H1 (cell line): ENCODE measurements around the gene USP36. TPM values are rescaled to one million over a fixed set of nuclear protein-coding genes. Genes with fewer than 3 reads are reported as not detected.

ENCODE experiments used
- CTCF ChIA-PET: fragments of 300-600 bp; sonication (Branson Sonifier 250); formaldehyde crosslinking; loops from one replicate; lab custom pipeline; 2021; ENCODE audit not compliant: partially characterized antibody; lab: Charles Lee
- POLR2A ChIA-PET: fragments of 300-600 bp; sonication (Branson Sonifier 250); formaldehyde crosslinking; loops from one replicate; lab custom pipeline; 2021; ENCODE audit warnings: inconsistent platforms; ENCODE audit not compliant: partially characterized antibody; lab: Charles Lee
- DNase-seq, 2 experiments: peaks; one replicate each; pipeline versions ENCODE4 v3.0.0 to v3.0.0-alpha.2; 2010 to 2022; ENCODE audit warnings: low spot score in 2 of 2, low read depth in 1 of 2, mixed read lengths in 1 of 2
- FAIRE-seq: peaks from 2 replicates; lab custom pipeline; 2011; peaks lifted over from hg19 to GRCh38; lab: Jason Lieb, UNC
- H2AFZ ChIP-seq: 2 replicates; pipeline ENCODE4 v1.8.1; 2012; ENCODE audit warnings: low read length, inconsistent platforms
- H2AK5ac ChIP-seq: 2 replicates; pipeline ENCODE4 v1.6.1; 2013; ENCODE audit warnings: low read depth, low read length
- H2BK120ac ChIP-seq: replicated peaks from 2 replicates; pipeline ENCODE3; 2013; ENCODE audit warnings: low read depth, low read length, inconsistent platforms
- H2BK12ac ChIP-seq: 2 replicates; pipeline ENCODE4 v1.6.1; 2013; ENCODE audit warnings: low read depth, low read length
- H2BK15ac ChIP-seq: 2 replicates; pipeline ENCODE4 v1.6.1; 2013; ENCODE audit warnings: low read length
- H2BK20ac ChIP-seq: 2 replicates; pipeline ENCODE4 v1.6.1; 2013; ENCODE audit warnings: low read length
- H2BK5ac ChIP-seq: 2 replicates; pipeline ENCODE4 v1.6.1; 2013; ENCODE audit warnings: low read depth, low read length
- H3K14ac ChIP-seq: 2 replicates; pipeline ENCODE4 v1.6.1; 2013; ENCODE audit warnings: inconsistent platforms; ENCODE audit not compliant: insufficient read length
- H3K18ac ChIP-seq: 2 replicates; pipeline ENCODE4 v1.6.1; 2013; ENCODE audit warnings: low read length; ENCODE audit errors: extremely low read depth
- H3K23ac ChIP-seq: 2 replicates; pipeline ENCODE4 v1.6.1; 2013; ENCODE audit warnings: inconsistent platforms; ENCODE audit not compliant: insufficient read length
- H3K23me2 ChIP-seq: 2 replicates; pipeline ENCODE4 v1.6.1; 2013; ENCODE audit warnings: low read depth, low read length
- H3K27ac ChIP-seq: 2 replicates; pipeline ENCODE4 v1.6.1; 2011; ENCODE audit warnings: low read depth, low read length, inconsistent platforms
- H3K27me3 ChIP-seq, 4 experiments: replicated peaks in 1 of 4; 1 replicate in 1 of 4; 2 replicates in 3 of 4; pipeline versions ENCODE4 v1.6.1 to v1.8.1; 2011 to 2013; ENCODE audit warnings: low read length in 3 of 4, mild to moderate bottlenecking in 3 of 4, inconsistent platforms in 2 of 4, mixed read lengths in 2 of 4, moderate library complexity in 1 of 4; ENCODE audit not compliant: control insufficient read depth in 3 of 4, insufficient read depth in 3 of 4; ENCODE audit errors: extremely low read depth in 1 of 4
- H3K36me3 ChIP-seq, 4 experiments: 2 replicates each; pipeline versions ENCODE4 v1.6.1 to v1.8.1; 2011 to 2013; ENCODE audit warnings: mild to moderate bottlenecking in 4 of 4, low read length in 3 of 4, moderate library complexity in 2 of 4, control low read depth in 1 of 4, inconsistent platforms in 1 of 4; ENCODE audit not compliant: insufficient read depth in 4 of 4, control insufficient read depth in 2 of 4
- H3K4ac ChIP-seq: replicated peaks from 2 replicates; pipeline ENCODE3; 2013; ENCODE audit warnings: low read length, low read depth, mixed read lengths, inconsistent platforms; ENCODE audit not compliant: insufficient read length
- H3K4me1 ChIP-seq, 4 experiments: replicated peaks in 1 of 4; 1 replicate in 1 of 4; 2 replicates in 3 of 4; pipeline versions ENCODE4 v1.6.1 to v1.8.1; 2011 to 2013; ENCODE audit warnings: low read length in 3 of 4, inconsistent platforms in 2 of 4, mixed read lengths in 1 of 4; ENCODE audit not compliant: insufficient read depth in 4 of 4, control insufficient read depth in 3 of 4
- H3K4me2 ChIP-seq, 2 experiments: 2 replicates each; pipeline versions ENCODE4 v1.6.1 to v1.8.1; 2011 to 2013; ENCODE audit warnings: low read depth in 2 of 2, low read length in 2 of 2, control low read depth in 1 of 2, inconsistent platforms in 1 of 2, mild to moderate bottlenecking in 1 of 2; ENCODE audit not compliant: insufficient read depth in 1 of 2
- H3K4me3 ChIP-seq, 4 experiments: fragments of 200-600, 300-600 bp in 1 of 4; sonication (generic), shearing (Covaris generic), sonication (Bioruptor Twin) in 1 of 4; 2 replicates each; pipeline versions ENCODE4 v1.5.1 to v1.8.1; 2011 to 2016; ENCODE audit warnings: low read length in 4 of 4, low read depth in 3 of 4, control low read depth in 2 of 4, inconsistent platforms in 2 of 4, mild to moderate bottlenecking in 2 of 4, mixed read lengths in 1 of 4, moderate library complexity in 1 of 4; ENCODE audit not compliant: insufficient read depth in 2 of 4; ENCODE audit errors: extremely low read depth in 1 of 4
- H3K56ac ChIP-seq: replicated peaks from 2 replicates; pipeline ENCODE3; 2013; ENCODE audit warnings: low read depth, mild to moderate bottlenecking, mixed read lengths, low read length, inconsistent platforms; ENCODE audit not compliant: insufficient read length
- H3K79me1 ChIP-seq: 2 replicates; pipeline ENCODE4 v1.6.1; 2013; ENCODE audit warnings: low read depth, low read length, control low read depth
- H3K79me2 ChIP-seq, 2 experiments: 2 replicates each; pipeline versions ENCODE4 v1.6.1 to v1.8.1; 2012 to 2013; ENCODE audit warnings: low read length in 2 of 2, mild to moderate bottlenecking in 2 of 2, inconsistent platforms in 1 of 2; ENCODE audit not compliant: insufficient read depth in 2 of 2, control insufficient read depth in 1 of 2
- H3K9ac ChIP-seq, 4 experiments: replicated peaks in 1 of 4; 1 replicate in 1 of 4; 2 replicates in 3 of 4; pipeline versions ENCODE4 v1.6.1 to v1.8.1; 2011 to 2013; ENCODE audit warnings: low read depth in 3 of 4, low read length in 3 of 4, control low read depth in 2 of 4, mild to moderate bottlenecking in 2 of 4, moderate library complexity in 2 of 4, inconsistent platforms in 1 of 4; ENCODE audit errors: extremely low read depth in 1 of 4
- H3K9me3 ChIP-seq, 2 experiments: 2 replicates each; pipeline versions ENCODE4 v1.6.1 to v1.8.1; 2012 to 2013; ENCODE audit warnings: mild to moderate bottlenecking in 2 of 2, moderate library complexity in 2 of 2, control low read depth in 1 of 2, inconsistent platforms in 1 of 2, low read depth in 1 of 2, low read length in 1 of 2, mixed read lengths in 1 of 2; ENCODE audit not compliant: insufficient read depth in 2 of 2
- H4K20me1 ChIP-seq, 2 experiments: replicated peaks in 1 of 2; 2 replicates each; pipeline versions ENCODE3 to v1.8.1; 2011 to 2013; ENCODE audit warnings: inconsistent platforms in 2 of 2, low read length in 2 of 2, mild to moderate bottlenecking in 1 of 2; ENCODE audit not compliant: insufficient read depth in 2 of 2, control insufficient read depth in 1 of 2
- H4K5ac ChIP-seq: 2 replicates; pipeline ENCODE4 v1.6.1; 2013; ENCODE audit warnings: low read length, low read depth, mixed read lengths, inconsistent platforms; ENCODE audit not compliant: insufficient read length
- H4K8ac ChIP-seq: 2 replicates; pipeline ENCODE4 v1.8.0; 2013; ENCODE audit warnings: mild to moderate bottlenecking, moderate library complexity, low read length, inconsistent platforms; ENCODE audit not compliant: insufficient read depth; ENCODE audit errors: extremely low read depth
- H4K91ac ChIP-seq: replicated peaks from 2 replicates; pipeline ENCODE3; 2013; ENCODE audit warnings: low read length, mixed read lengths, inconsistent platforms; ENCODE audit not compliant: insufficient read length
- ATF2 ChIP-seq: IDR thresholded peaks from 2 replicates; pipeline ENCODE4 v1.6.1; 2012; ENCODE audit warnings: low read length, inconsistent platforms
- CEBPB ChIP-seq: IDR thresholded peaks from 2 replicates; pipeline ENCODE4 v1.6.1; 2012; ENCODE audit warnings: low read depth, low read length
- E2F6 ChIP-seq: IDR thresholded peaks from 2 replicates; pipeline ENCODE4 v1.6.1; 2012; ENCODE audit warnings: inconsistent platforms
- GABPA ChIP-seq: IDR thresholded peaks from 2 replicates; pipeline ENCODE4 v1.6.1; 2011; ENCODE audit warnings: mild to moderate bottlenecking, low read length, moderate library complexity, borderline replicate concordance; ENCODE audit not compliant: insufficient read depth
- JUND ChIP-seq: IDR thresholded peaks from 2 replicates; pipeline ENCODE4 v1.6.1; 2011; ENCODE audit warnings: mild to moderate bottlenecking, improper control_type of control experiment, low read length
- RAD21 ChIP-seq, 2 experiments: IDR thresholded peaks in 1 of 2; conservative IDR thresholded peaks in 1 of 2; 2 replicates each; pipeline ENCODE4 v1.6.1; 2011; ENCODE audit warnings: low read depth in 2 of 2, low read length in 2 of 2, improper control_type of control experiment in 1 of 2, inconsistent platforms in 1 of 2, mild to moderate bottlenecking in 1 of 2, moderate library complexity in 1 of 2
- YY1 ChIP-seq: IDR thresholded peaks from 2 replicates; pipeline ENCODE4 v1.6.1; 2011; ENCODE audit warnings: low read depth, mild to moderate bottlenecking, low read length
- ZNF274 ChIP-seq: IDR thresholded peaks from 2 replicates; pipeline ENCODE4 v1.7.0; 2012; ENCODE audit warnings: low read length, borderline replicate concordance; ENCODE audit errors: extremely low read depth
- WGBS, 2 experiments: shearing (Covaris generic) in 1 of 2; methylation state at CpG; one replicate each; pipeline versions ENCODE4 v1.1.6 to v1.1.7; 2013 to 2015; ENCODE audit warnings: low lambda C conversion rate in 2 of 2, mixed read lengths in 2 of 2, inconsistent platforms in 1 of 2, low coverage in 1 of 2, missing lambda C conversion rate in 1 of 2; ENCODE audit not compliant: insufficient replicate concordance in 2 of 2, insufficient coverage in 1 of 2, insufficient read length in 1 of 2; ENCODE audit errors: extremely low coverage in 1 of 2, missing lambda C conversion rate in 1 of 2; 5-methylcytosine and 5-hydroxymethylcytosine counted together
- polyA plus RNA-seq, 7 experiments: library from polyadenylated mRNA; depleted of rRNA in 3 of 7; stranded (reverse) in 5 of 7; unstranded in 2 of 7; fragments of >200 nt in 5 of 7; fragments of 200-250 nt in 2 of 7; gene quantifications; 1 replicate in 5 of 7; 2 replicates in 1 of 7; 4 replicates in 1 of 7; pipeline versions ENCODE4 v1.2.1 to v1.2.3, GENCODE V29; 2011 to 2013; ENCODE audit warnings: missing spikeins in 2 of 7, mixed read lengths in 2 of 7
- total RNA-seq: library from RNA; stranded (reverse); fragmentation: NEBNext Ultra II Directional; extraction: Animal tissue kit (Norgen Biotek cat#: 25700); gene quantifications from 2 replicates; pipeline ENCODE4 v1.2.1, GENCODE V29; 2021

The USP36 gene
- total and polyA plus RNA-seq, 2 of the 8 experiments (the other 6 are each of a cell fraction or from before 2014, with no cell fraction given), result 40.7 to 67.7 TPM

- Histone ChIP-seq H3K79me2 (no peaks in the 10 kb centered on the region; a peak in 2 of 4 replicates), H3K56ac (no peak overlapping the region), H3K4me3 (no peak overlapping the region), H3K23me2 (no peaks in the 10 kb centered on the region), H2BK5ac (no peak overlapping the region), H3K18ac (no peak overlapping the region), H2BK12ac (no peak overlapping the region), H3K4ac (no peak overlapping the region), H3K23ac (no peak overlapping the region), H3K27me3 (no peaks in the 10 kb centered on the region), H2BK20ac (no peak overlapping the region), H4K20me1 (peaks cover 0 to 2% of the 10 kb centered on the region in 2 experiments), H4K91ac (no peak overlapping the region), H4K8ac (no peak overlapping the region), H3K14ac (no peak overlapping the region), H3K79me1 (no peaks in the 10 kb centered on the region; the same call in 1 of the 2 replicates), H3K4me2 (no peak overlapping the region), H4K5ac (no peak overlapping the region), H3K9me3 (no peaks in the 10 kb centered on the region; a peak in 1 of 4 replicates), H3K4me1 (peaks cover 0 to 6% (median 3%) of the 10 kb centered on the region in 4 experiments; a peak in 5 of 7 replicates), H2BK15ac (no peak overlapping the region), H2BK120ac (no peak overlapping the region), H3K36me3 (no peaks in the 10 kb centered on the region), H2AFZ (no peak overlapping the region), H3K27ac (no peak overlapping the region), H3K9ac (no peak overlapping the region), H2AK5ac (no peak overlapping the region)
- CTCF ChIA-PET, result interaction anchor here (1.0 kb wide), 1 partner anchor 37 kb away, joined by 4 read pairs; no protein-coding TSS in a partner anchor
- FAIRE-seq, result no peak
- POLR2A ChIA-PET, result no interaction called here
- no peak for DNase-seq
- 88% methylated on average over 5 of the region's 5 CpGs; no CpG with 5 or more reads in 1 of the 2 experiments for WGBS, 2 experiments
- TF ChIP-seq E2F6, result no peak
- no peak for TF ChIP-seq GABPA
- no peak for TF ChIP-seq RAD21 (IDR thresholded peaks at IDR 0.05 in 1 of 2, conservative IDR thresholded peaks at IDR 0.05 in 1 of 2; ENCODE audit: low read depth in 2 of 2, low read length in 2 of 2)
- TF ChIP-seq ATF2, result no peak
- TF ChIP-seq ZNF274, result no peak
- TF ChIP-seq CEBPB, result no peak
- TF ChIP-seq JUND, result no peak
- TF ChIP-seq YY1, result no peak
These were observed 80.7 kb downstream of the USP36 start for GRCh38 chr17:78759969-78760352.
